GM12878 (cell line): ENCODE data around the gene KMT2E. TPM values are rescaled to one million over a fixed set of nuclear protein-coding genes. Genes with fewer than 3 reads are reported as not detected.

ENCODE experiments used
- ATAC-seq: fragments of 200-7000 bp; cut with Tn5 transposase; 3 replicates; pipeline ENCODE4 v1.9.1; 2020; ENCODE audit warnings: mild to moderate bottlenecking, moderate library complexity
- BruUV-seq: library from RNA; stranded (reverse); fragments of 400-500 nt; replicated peaks from 2 replicates; lab custom pipeline; 2021; lab: Mats Ljungman, UMichigan
- CTCF ChIA-PET: fragments of 300-600 bp; sonication (Branson Sonifier 250); formaldehyde crosslinking; extraction: SDS; loops from one replicate; lab custom pipeline; 2021; ENCODE audit warnings: inconsistent platforms; lab: Yijun Ruan, JAX
- POLR2A ChIA-PET: fragments of 350-600 bp; formaldehyde crosslinking; extraction: SDS; loops from one replicate; lab custom pipeline; 2021; ENCODE audit warnings: inconsistent platforms; lab: Charles Lee
- RAD21 ChIA-PET: fragments of 300-600 bp; sonication (Branson Sonifier 250); formaldehyde crosslinking; loops from one replicate; lab custom pipeline; 2023; ENCODE audit warnings: antibody characterized with exemption; ENCODE audit not compliant: unreplicated experiment; lab: Charles Lee
- SMC1A ChIA-PET: fragments of 300-600 bp; sonication (Branson Sonifier 250); formaldehyde crosslinking; loops from one replicate; lab custom pipeline; 2023; ENCODE audit not compliant: unreplicated experiment, uncharacterized antibody; lab: Charles Lee
- DNase-seq: peaks from one replicate; pipeline ENCODE4 v3.0.0-alpha.2; 2011; ENCODE audit warnings: low read depth, low spot score
- FAIRE-seq: peaks from 3 replicates; lab custom pipeline; 2011; peaks lifted over from hg19 to GRCh38; lab: Jason Lieb, UNC
- H2AFZ ChIP-seq: 2 replicates; pipeline ENCODE4 v1.6.0; 2011; ENCODE audit warnings: low read depth, low read length, control low read depth; ENCODE audit not compliant: control insufficient read depth
- H3K27ac ChIP-seq: 2 replicates; pipeline ENCODE4 v1.5.1; 2011; ENCODE audit warnings: control low read depth; ENCODE audit not compliant: control insufficient read depth, insufficient read depth
- H3K27me3 ChIP-seq, 2 experiments: replicated peaks in 1 of 2; 2 replicates each; pipeline versions ENCODE4 v1.6.0 to v1.6.1; 2011; ENCODE audit warnings: low read length in 1 of 2; ENCODE audit not compliant: control insufficient read depth in 2 of 2, insufficient read depth in 2 of 2
- H3K36me3 ChIP-seq, 2 experiments: 2 replicates each; pipeline ENCODE4 v1.5.1; 2011; ENCODE audit warnings: low read length in 1 of 2; ENCODE audit not compliant: control insufficient read depth in 2 of 2, insufficient read depth in 2 of 2
- H3K4me1 ChIP-seq: 2 replicates; pipeline ENCODE4 v1.6.1; 2011; ENCODE audit warnings: mild to moderate bottlenecking, low read length, moderate library complexity, mixed read lengths; ENCODE audit not compliant: control insufficient read depth, insufficient read depth
- H3K4me2 ChIP-seq: 2 replicates; pipeline ENCODE4 v1.6.0; 2011; ENCODE audit warnings: control low read depth; ENCODE audit not compliant: control insufficient read depth, insufficient read depth
- H3K4me3 ChIP-seq: fragments of 200-600 bp; sonication (generic); 2 replicates; pipeline ENCODE4 v1.5.1; 2016
- H3K79me2 ChIP-seq: 2 replicates; pipeline ENCODE4 v1.6.0; 2011; ENCODE audit warnings: low read length; ENCODE audit not compliant: control insufficient read depth, insufficient read depth
- H3K9ac ChIP-seq: 2 replicates; pipeline ENCODE4 v1.8.0; 2011; ENCODE audit warnings: low read length, control low read depth, mixed read lengths; ENCODE audit not compliant: control insufficient read depth, insufficient read depth
- H3K9me3 ChIP-seq: replicated peaks from 3 replicates; pipeline ENCODE4 v1.5.1; 2011; ENCODE audit warnings: mild to moderate bottlenecking, low read length; ENCODE audit not compliant: control insufficient read depth, insufficient read depth
- H4K20me1 ChIP-seq: 2 replicates; pipeline ENCODE4 v1.6.0; 2011; ENCODE audit not compliant: control insufficient read depth, insufficient read depth
- CEBPB ChIP-seq, 2 experiments: fragments of 150-350 bp in 1 of 2; IDR thresholded peaks; 2 replicates each; pipeline ENCODE4 v1.6.1; 2012 to 2014; ENCODE audit warnings: low read depth in 2 of 2, low read length in 2 of 2, borderline replicate concordance in 1 of 2, inconsistent platforms in 1 of 2
- HCFC1 ChIP-seq: fragments of 150-350 bp; IDR thresholded peaks from 2 replicates; pipeline ENCODE4 v1.6.1; 2014; ENCODE audit warnings: low read length
- HDGF ChIP-seq: fragments of 450-650 bp; IDR thresholded peaks from 2 replicates; pipeline ENCODE4 v1.6.1; 2016; ENCODE audit warnings: antibody characterized with exemption
- MXI1 ChIP-seq: fragments of 150-350 bp; IDR thresholded peaks from 2 replicates; pipeline ENCODE4 v1.6.1; 2011; ENCODE audit warnings: low read depth, mild to moderate bottlenecking, inconsistent platforms, low read length, improper control_type of control experiment
- NR2C1 ChIP-seq: fragments of 450-650 bp; IDR thresholded peaks from 2 replicates; pipeline ENCODE4 v1.6.1; 2017; ENCODE audit warnings: antibody characterized with exemption, mild to moderate bottlenecking, moderate library complexity
- PBX3 ChIP-seq: IDR thresholded peaks from 2 replicates; pipeline ENCODE4 v1.6.1; 2011; ENCODE audit warnings: mild to moderate bottlenecking, low read depth, low read length, moderate library complexity; ENCODE audit not compliant: insufficient replicate concordance
- POLR2A ChIP-seq: IDR thresholded peaks from 2 replicates; pipeline ENCODE4 v1.6.1; 2011; ENCODE audit warnings: low read depth, mild to moderate bottlenecking, low read length
- SREBF1 ChIP-seq: IDR thresholded peaks from 2 replicates; pipeline ENCODE4 v1.6.1; 2012; ENCODE audit warnings: mild to moderate bottlenecking, low read length
- SUZ12 ChIP-seq: fragments of 200-600 bp; sonication (generic); IDR thresholded peaks from one replicate; pipeline ENCODE4 v1.6.1; 2018; ENCODE audit warnings: antibody characterized with exemption, mild to moderate bottlenecking; ENCODE audit not compliant: unreplicated experiment
- ZNF274 ChIP-seq: IDR thresholded peaks from one replicate; pipeline ENCODE4 v1.8.0; 2011; ENCODE audit not compliant: insufficient read length, insufficient read depth
- WGBS: methylation state at CpG from one replicate; pipeline ENCODE4 v1.1.6; 2016; ENCODE audit warnings: low lambda C conversion rate; ENCODE audit not compliant: insufficient replicate concordance, insufficient coverage; ENCODE audit errors: missing lambda C conversion rate; 5-methylcytosine and 5-hydroxymethylcytosine counted together
- in situ Hi-C: fragments of 300-500 bp; cut with MboI; formaldehyde crosslinking; loops from 9 replicates; pipeline ENCODE4 v1.14.3; 2018; ENCODE audit warnings: mixed read lengths
- intact Hi-C: fragments of 100-400 bp; cut with micrococcal nuclease; formaldehyde crosslinking; loops from one replicate; pipeline ENCODE4 v1.14.2; 2022; ENCODE audit not compliant: unreplicated experiment
- polyA plus RNA-seq, 11 experiments: library from polyadenylated mRNA; depleted of rRNA in 4 of 11; unstranded in 6 of 11; stranded (reverse) in 5 of 11; fragments of >200 nt; fragmentation: Nextera tagmentation in 4 of 11; fragmentation: Illumina TruSeq in 1 of 11; extraction: Ambion mirVana in 4 of 11; extraction: Trizol in 1 of 11; gene quantifications; 1 replicate in 1 of 11; 2 replicates in 10 of 11; pipeline versions ENCODE4 v1.2.1 to v1.2.3, GENCODE V29; 2011 to 2016; ENCODE audit warnings: inconsistent platforms in 2 of 11, missing spikeins in 2 of 11, low read depth in 1 of 11
- total RNA-seq, 4 experiments: library from RNA; depleted of rRNA in 3 of 4; stranded (reverse); fragments of >200 nt in 3 of 4; fragmentation: Illumina TruSeq in 1 of 4; extraction: Trizol in 1 of 4; gene quantifications; 2 replicates each; pipeline versions ENCODE4 v1.2.1 to v1.2.3, GENCODE V29; 2013 to 2021
- TF ChIP-seq, protein P1 (sequence below): IDR thresholded peaks from 2 replicates; pipeline ENCODE4 v1.6.1; 2011; ENCODE audit warnings: borderline replicate concordance, low read depth, mild to moderate bottlenecking, moderate library complexity, mixed read lengths, low read length; ENCODE audit not compliant: insufficient read depth; ENCODE audit errors: extremely low read length

The KMT2E gene
- total and polyA plus RNA-seq, 10 of the 15 experiments (the other 5 are each of a cell fraction or from before 2014, with no cell fraction given): 13.2 to 68.1 (median 34.1) TPM

- Histone ChIP-seq H3K4me3 (no peak overlapping the region), H2AFZ (no peak overlapping the region), H3K9me3 (no peaks in the 10 kb centered on the region; the same call in 2 of the 3 replicates), H3K36me3 (peaks cover 2 to 15% of the 10 kb centered on the region in 2 experiments), H3K79me2 (peaks cover 90% of the 10 kb centered on the region), H3K27me3 (no peaks in the 10 kb centered on the region), H3K4me1 (0 out of 2 replicates have a peak, but pooled peaks cover 4% of the 10 kb centered on the region), H3K4me2 (no peak overlapping the region), H3K9ac (no peak overlapping the region), H4K20me1 (peaks cover 2% of the 10 kb centered on the region), H3K27ac (no peak overlapping the region)
- ChIA-PET SMC1A (interaction anchor here (8.6 kb wide), 1 partner anchor 52 kb away, joined by 119 read pairs; no protein-coding TSS in a partner anchor), POLR2A (interaction anchor here (0.6 to 1.1 kb wide), 2 partner anchors 20 to 35 kb away, joined by 3 to 4 read pairs; no protein-coding TSS in a partner anchor), CTCF (no interaction called here), RAD21 (interaction anchor here (2.4 to 3.6 kb wide), 2 partner anchors 9 to 54 kb away, joined by 8 to 17 read pairs; no protein-coding TSS in a partner anchor)
- no peak for ATAC-seq
- DNase-seq: no peak
- BruUV-seq: no TSS peak
- TF ChIP-seq HDGF (no peak), HCFC1 (no peak), SREBF1 (no peak), MXI1 (no peak), ZNF274 (no peak), SUZ12 (no peak), CEBPB (IDR thresholded peaks at IDR 0.05; ENCODE audit: borderline replicate concordance in 1 of 2, low read depth in 2 of 2, low read length in 2 of 2) (no peak), POLR2A (no peak), PBX3 (no peak), NR2C1 (no peak)
- TF ChIP-seq, protein P1, sequence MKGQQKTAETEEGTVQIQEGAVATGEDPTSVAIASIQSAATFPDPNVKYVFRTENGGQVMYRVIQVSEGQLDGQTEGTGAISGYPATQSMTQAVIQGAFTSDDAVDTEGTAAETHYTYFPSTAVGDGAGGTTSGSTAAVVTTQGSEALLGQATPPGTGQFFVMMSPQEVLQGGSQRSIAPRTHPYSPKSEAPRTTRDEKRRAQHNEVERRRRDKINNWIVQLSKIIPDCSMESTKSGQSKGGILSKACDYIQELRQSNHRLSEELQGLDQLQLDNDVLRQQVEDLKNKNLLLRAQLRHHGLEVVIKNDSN: no peak
- intact Hi-C loops: no loop called here
- in situ Hi-C loops: no loop called here
- 84% methylated on average over 5 of the region's 5 CpGs for WGBS
- FAIRE-seq: no peak
Observed at GRCh38 chr7:105035349-105035748, 21.3 kb downstream of the KMT2E start.
